ENCODE measurements around the gene MYL5. TPM values are rescaled to one million over a fixed set of nuclear protein-coding genes. Genes with fewer than 3 reads are reported as not detected.
A peak's percentile ranks its signal among the peaks of the same experiment; 100 is the strongest.

Gene MYL5
- total RNA-seq, 3 donors from 2014 or later, result 26.1 to 52.5 (median 50.7) TPM

DNA sequence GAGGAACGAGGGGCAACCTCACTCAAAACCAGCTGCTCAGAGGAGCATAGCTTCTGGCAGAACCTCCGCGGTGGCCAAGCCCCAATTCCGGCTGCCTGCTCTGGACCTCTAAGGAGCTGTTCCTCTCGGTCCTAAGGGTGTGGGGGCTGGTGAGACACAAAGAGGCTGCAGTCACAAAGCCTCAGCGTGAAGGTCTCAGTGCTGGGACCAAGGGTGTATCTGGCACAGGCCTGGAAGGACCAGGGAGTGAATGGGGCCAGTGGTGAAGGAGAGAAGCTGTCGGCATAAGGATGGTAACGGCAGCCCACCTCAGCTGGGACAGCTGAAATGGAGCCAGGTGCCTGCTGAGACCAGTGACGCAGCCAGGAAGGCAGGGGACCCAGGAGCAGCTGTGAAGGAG, 43.7 kb upstream of the MYL5 start:
- no peak for TF ChIP-seq CTCF (IDR thresholded peaks at IDR 0.05)
- no peak overlapping the region for H3K4me3 ChIP-seq
- no peaks in the 10 kb centered on the region for H3K9me3 ChIP-seq
- intact Hi-C loops (cut with DNase I, micrococcal nuclease), result no loop called here
- no peaks in the 10 kb centered on the region for H3K4me1 ChIP-seq (ENCODE audit: low read depth)
- no peaks in the 10 kb centered on the region for H3K36me3 ChIP-seq (ENCODE audit: low read depth)
- ATAC-seq (no peak), DNase-seq (no peak)

- DNase-seq (no peak), ATAC-seq (no peak)
- no peaks in the 10 kb centered on the region for H3K9me3 ChIP-seq
- intact Hi-C loops (cut with DNase I, micrococcal nuclease), result no loop called here
- no peaks in the 10 kb centered on the region for H3K36me3 ChIP-seq (ENCODE audit: low read depth)
- no peak overlapping the region for H3K4me3 ChIP-seq
- no peaks in the 10 kb centered on the region for H3K4me1 ChIP-seq (ENCODE audit: low read depth)
- no peak for TF ChIP-seq CTCF (IDR thresholded peaks at IDR 0.05)
Measured at GRCh38 chr4:632196-632790, 42.0 kb upstream of the MYL5 start.

- intact Hi-C loops (cut with DNase I, micrococcal nuclease), result no loop called here
- Histone ChIP-seq H3K36me3 (ENCODE audit: low read depth) (no peaks in the 10 kb centered on the region), H3K4me1 (ENCODE audit: low read depth) (no peaks in the 10 kb centered on the region), H3K4me3 (no peak overlapping the region), H3K9me3 (no peaks in the 10 kb centered on the region)
- no peak for TF ChIP-seq CTCF (IDR thresholded peaks at IDR 0.05)
- DNase-seq, result peak in 1 of 3 donors; percentile 26
- ATAC-seq, result no peak
Measured at GRCh38 chr4:632926-633325, 41.4 kb upstream of the MYL5 start.

DNA sequence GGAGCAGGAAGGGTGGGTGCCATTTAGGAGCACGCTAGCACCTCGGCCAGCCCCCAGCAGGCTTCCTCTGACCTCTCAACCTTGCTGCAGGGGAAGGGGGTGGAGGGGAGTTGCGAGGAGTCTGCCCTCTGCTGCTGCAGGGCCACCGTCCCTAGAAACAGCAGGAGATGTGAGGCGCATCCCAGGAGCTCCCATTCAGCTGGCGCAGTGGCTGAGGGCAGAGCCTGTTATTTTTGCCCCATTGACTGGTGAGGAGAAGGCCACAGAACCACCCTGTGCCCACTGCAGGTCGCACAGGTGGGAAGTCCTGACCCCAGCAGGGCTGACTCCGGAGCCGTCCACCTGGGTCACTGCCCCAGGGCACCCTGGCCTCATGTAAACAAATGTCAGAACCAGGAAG, 40.9 kb upstream of the MYL5 start:
- ATAC-seq (no peak), DNase-seq (peak in 1 of 3 donors; percentile 34)
- Histone ChIP-seq H3K9me3 (no peaks in the 10 kb centered on the region), H3K4me3 (no peak overlapping the region), H3K4me1 (ENCODE audit: low read depth) (no peaks in the 10 kb centered on the region), H3K36me3 (ENCODE audit: low read depth) (no peaks in the 10 kb centered on the region)
- no peak for TF ChIP-seq CTCF (IDR thresholded peaks at IDR 0.05)
- intact Hi-C loops (cut with DNase I, micrococcal nuclease), result no loop called here

DNA sequence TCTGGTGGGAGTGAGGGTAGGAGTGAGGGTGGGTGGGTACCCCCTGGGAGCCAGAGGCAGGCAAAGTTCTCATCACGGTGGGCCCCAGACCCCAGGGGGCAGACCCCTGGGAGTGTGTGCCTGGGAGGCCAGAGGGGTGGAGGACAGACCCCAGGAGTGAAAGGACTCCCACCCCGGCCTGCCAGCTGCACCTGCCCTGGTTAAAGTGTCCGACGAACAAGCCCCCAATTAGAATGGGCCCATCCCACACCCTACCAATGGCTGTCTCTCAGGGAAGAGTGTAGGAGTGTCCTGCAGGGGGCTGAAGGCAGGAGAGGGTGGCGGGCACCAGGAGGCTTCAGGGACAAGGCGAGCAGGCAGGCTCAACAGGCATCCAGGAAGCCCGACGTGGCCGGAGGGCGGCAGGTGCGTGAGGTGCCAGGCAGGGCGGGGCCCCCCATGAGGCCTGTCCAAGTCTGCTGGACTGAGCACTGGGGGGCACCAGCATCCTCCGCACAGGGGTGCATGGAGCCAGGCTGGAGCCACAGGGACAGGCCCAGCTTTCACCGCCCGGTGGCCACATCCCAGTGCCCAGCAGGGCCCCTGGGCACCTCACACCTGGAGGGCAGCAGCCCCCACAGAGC, 40.3 kb upstream of the MYL5 start:
- Histone ChIP-seq H3K4me1 (ENCODE audit: low read depth) (no peaks in the 10 kb centered on the region), H3K36me3 (ENCODE audit: low read depth) (no peaks in the 10 kb centered on the region), H3K4me3 (no peak overlapping the region), H3K9me3 (no peaks in the 10 kb centered on the region)
- DNase-seq (peak in 1 of 3 donors; percentile 42), ATAC-seq (no peak)
- intact Hi-C loops (cut with DNase I, micrococcal nuclease), result no loop called here
- no peak for TF ChIP-seq CTCF (IDR thresholded peaks at IDR 0.05)
